IPS DF 19.7 (cell line): ENCODE data around the gene INTS6.
A peak's percentile ranks its signal among the peaks of the same experiment; 100 is the strongest.

Experiments used
- DNase-seq: peaks from one replicate; pipeline ENCODE4 v3.0.0-alpha.2; 2013; ENCODE audit warnings: low read depth, low spot score

Gene INTS6, protein sequence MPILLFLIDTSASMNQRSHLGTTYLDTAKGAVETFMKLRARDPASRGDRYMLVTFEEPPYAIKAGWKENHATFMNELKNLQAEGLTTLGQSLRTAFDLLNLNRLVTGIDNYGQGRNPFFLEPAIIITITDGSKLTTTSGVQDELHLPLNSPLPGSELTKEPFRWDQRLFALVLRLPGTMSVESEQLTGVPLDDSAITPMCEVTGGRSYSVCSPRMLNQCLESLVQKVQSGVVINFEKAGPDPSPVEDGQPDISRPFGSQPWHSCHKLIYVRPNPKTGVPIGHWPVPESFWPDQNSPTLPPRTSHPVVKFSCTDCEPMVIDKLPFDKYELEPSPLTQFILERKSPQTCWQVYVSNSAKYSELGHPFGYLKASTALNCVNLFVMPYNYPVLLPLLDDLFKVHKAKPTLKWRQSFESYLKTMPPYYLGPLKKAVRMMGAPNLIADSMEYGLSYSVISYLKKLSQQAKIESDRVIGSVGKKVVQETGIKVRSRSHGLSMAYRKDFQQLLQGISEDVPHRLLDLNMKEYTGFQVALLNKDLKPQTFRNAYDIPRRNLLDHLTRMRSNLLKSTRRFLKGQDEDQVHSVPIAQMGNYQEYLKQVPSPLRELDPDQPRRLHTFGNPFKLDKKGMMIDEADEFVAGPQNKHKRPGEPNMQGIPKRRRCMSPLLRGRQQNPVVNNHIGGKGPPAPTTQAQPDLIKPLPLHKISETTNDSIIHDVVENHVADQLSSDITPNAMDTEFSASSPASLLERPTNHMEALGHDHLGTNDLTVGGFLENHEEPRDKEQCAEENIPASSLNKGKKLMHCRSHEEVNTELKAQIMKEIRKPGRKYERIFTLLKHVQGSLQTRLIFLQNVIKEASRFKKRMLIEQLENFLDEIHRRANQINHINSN

DNA sequence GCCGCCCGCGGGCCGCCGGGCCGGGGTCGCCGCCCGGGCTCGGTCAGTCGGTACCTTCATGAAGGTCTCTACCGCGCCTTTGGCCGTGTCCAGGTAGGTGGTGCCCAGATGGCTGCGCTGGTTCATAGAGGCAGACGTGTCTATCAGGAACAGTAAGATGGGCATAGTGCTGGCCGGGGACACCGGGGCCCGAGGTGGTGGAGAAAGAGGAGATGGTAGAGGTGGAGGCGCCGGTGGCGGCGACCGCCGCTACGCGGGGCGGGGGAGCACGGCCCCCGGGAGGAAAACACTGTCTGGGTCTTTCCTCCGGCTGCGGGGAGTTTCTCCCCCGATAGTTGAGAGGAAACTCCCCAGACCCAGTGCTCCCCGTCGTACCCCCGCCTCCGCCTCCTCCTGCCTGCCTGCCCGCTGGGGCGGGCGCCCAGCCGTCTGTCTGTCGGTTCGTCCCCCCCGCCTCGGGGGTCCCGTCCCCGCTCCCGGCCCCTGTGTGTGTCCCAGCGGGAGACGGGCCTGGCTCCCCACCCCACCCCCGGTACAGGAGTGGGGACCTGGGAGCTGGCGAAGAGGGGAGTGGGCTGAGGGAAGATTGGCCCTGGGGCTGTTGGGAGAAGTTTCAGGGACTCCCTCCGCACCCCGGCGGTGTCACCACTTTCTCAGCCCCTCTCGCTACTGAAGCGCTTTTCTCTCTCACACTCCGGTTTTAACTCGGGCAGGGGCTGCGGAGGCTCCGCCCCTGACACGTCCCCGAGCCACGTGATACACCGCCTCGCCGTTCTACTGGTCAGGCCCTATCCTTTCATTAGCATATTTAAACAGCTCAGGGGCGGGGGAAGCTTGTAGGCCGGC lies at the start of gene INTS6:
TSS of gene INTS6 (minus strand) at position 676 of the 846 bp plus-strand sequence. CDS start at position 165, 511 bp downstream.
- peak; percentile 88 for DNase-seq

DNA sequence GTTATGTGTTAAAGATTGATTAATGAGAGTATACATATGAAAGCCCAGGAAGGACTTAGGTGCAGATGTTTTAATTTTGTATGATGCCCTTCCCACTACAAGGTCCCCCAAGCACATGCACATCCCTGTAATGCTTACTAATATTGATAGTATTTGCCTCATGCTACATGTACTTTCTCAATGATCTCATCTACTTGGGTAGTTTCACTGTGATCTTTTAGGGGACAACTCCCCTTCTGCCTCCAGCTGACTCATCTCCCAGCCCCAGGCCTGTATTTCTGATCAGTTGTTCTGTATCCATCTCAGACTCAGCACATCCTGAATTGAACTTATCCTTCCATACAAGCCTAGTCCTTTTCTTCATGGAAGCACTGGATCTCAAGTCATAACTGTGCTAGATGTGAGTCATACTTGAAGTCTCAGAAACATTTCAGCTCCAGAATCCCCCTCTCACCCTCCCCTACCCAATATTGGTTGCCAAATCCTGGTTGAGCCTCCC lies 49.4 kb upstream of the INTS6 start:
- no peak for DNase-seq

DNA sequence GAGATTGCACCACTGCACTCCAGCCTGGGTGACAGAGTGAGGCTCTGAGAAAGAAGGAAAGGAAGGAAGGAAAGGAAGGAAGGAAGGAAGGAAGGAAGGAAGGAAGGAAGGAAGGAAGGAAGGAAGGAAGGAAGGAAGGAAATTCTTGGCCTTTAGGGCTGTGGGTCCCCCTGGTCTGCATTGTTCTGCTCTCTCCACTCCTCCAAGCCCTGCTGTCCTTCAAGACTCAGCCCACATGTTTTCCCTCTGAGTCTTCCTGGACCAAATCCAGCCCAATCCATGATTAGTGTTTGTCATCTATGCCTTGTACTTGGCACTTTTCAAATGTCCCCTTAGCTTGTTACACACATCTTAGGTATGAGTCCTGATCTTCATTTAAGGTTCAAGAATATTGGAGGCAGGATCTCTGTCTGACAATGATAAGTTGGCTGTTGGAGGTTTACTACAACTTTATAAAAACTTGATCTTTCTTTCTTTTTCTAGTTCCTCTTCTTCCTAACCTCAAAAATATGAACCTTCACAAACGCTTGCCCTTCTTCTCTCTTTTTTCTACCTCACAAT lies 48.8 kb upstream of the INTS6 start:
- no peak for DNase-seq

DNA sequence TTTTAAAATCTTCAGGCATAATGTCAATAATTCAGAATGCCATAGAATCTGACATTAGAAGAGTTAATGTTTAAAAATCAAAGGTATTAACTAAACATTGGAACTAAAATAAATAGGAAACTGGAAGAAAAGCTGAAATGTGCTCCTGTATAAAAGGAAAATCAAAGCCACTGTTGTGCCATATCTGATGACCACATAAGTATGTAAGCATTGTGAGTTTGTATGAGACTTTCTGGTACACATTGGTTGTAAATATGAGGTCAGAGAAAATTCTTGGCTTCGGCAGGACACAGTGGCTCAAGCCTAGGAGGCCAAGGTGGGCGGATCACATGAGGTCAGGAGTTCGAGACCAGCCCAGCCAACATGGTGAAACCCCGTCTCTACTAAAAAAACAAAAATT lies 48.3 kb upstream of the INTS6 start:
- DNase-seq = no peak

DNA sequence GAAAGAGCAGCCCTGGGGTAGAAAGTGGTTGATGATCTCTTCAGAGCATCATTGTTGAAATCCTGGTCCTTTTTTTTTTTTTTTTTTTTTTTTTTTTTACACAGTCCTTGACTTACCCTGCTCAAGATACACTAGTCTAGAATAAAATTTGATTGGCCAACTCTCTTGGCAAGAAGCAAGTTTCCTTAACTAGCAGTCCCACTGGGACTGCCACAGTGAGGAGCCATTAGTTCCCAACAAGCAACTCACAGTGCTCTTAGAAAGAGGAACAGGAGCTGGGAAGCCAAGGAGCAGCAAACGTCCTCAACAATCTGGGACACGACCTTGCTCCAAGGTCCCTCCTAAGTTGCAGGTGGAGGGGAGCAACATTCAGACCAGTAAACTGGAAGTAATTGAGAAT lies 47.9 kb upstream of the INTS6 start:
- DNase-seq = no peak

DNA sequence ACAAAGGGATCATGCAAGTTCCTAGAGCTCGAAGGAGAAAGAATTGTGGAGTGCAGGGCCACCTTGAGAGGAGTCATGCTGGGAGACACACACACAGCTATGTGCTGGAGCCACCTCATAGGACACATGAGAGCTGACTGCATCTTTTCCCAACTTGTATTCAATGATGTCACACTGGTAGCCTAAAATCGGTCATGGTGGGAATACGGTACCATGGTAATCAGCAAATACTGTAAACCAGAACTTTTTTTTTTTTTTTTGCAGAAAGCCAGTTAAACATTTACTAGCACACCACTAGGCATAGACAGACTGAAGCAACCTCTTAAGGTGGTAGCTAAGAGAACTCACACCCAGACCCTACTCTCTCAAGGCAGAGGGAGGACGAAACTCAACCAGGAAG lies 47.0 kb upstream of the INTS6 start:
- no peak for DNase-seq

DNA sequence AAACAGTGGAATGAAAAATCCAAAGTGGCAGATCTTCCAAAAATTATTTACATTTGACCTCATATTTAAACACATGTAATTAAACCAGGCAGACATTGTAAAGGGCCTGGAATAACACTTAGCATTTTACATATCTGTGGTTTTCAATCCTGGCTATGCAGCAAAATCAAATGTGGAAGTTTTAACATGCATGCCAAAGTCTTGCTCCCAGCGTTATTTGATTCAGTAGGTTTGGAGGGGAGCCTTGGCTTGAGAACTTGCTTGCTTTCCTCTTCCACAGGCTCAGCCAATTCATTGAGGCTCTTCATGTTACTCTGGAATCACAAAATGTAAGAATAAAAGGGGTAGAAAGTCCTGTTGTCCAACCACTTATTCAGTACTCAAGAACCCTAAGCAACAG lies 42.5 kb upstream of the INTS6 start:
- no peak for DNase-seq

DNA sequence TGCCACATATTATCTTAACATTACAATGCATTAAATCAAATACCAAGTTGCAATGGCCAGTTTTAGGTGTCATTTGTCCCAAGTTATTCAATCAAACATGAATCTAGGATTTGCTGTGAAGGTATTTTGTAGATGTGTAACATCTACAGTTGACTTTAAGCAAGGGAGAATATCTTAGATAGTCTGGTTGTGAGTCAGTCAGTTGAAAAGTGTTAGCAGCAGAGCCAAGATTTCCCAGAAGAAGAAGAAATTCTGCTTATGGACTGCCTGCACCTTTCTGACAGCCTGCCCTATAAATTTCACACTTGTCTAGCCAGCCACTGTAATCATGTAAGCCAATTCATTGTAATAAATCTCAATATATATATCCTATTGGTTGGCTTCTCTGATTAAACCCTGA lies 41.3 kb upstream of the INTS6 start:
- no peak for DNase-seq

DNA sequence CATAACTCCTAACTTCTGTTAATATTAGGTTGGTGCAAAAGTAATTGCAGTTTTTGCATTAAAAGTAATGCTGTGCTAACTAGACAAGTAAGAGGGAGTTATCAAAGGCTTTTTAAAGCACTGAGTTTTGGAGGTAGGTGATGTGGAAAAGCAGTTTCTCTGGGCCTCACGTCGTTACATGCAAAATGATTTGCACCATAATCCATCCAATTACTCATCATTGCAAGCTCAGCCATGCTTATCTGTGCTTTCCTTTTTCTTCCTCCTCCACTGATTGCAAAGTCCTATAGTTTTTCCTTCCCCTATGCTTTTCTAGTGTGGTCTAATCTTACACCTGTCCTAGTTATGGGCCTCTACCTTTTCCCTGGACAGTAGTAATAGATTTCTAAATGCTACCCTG lies 35.4 kb upstream of the INTS6 start:
- DNase-seq = no peak

DNA sequence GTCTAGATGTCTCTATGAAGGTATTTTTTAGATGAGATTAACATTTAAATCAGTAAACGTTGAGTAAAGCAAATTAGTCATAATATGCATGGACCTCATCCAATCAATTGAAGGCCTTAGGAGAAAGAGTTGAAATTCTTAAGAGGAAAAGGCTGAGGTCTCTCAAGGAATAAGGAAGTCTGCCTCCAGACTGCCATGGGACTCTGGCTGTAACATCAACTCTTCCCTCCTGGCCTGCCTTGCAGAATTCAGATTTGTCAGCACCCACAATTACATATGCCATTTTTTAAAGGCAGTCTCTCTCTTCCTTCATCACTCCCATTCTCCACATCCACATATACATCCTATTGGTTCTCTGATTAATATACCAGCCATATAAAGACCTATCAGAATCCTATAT lies 28.8 kb upstream of the INTS6 start:
- no peak for DNase-seq

DNA sequence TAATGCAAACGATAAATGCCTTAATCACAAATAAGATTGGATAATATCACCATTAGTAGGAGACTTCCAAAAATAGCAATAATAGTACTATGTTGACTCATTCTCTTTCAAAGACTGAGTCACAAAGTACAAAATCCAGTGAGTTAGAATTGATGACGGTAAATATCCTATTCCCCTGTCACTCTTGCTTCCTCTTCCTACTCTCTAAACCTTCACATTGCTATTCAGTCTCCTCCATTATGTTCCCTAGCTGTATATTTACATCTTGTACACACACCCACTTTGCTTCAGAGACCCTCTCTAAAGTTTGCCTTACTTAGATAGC lies 26.3 kb upstream of the INTS6 start:
- no peak for DNase-seq

DNA sequence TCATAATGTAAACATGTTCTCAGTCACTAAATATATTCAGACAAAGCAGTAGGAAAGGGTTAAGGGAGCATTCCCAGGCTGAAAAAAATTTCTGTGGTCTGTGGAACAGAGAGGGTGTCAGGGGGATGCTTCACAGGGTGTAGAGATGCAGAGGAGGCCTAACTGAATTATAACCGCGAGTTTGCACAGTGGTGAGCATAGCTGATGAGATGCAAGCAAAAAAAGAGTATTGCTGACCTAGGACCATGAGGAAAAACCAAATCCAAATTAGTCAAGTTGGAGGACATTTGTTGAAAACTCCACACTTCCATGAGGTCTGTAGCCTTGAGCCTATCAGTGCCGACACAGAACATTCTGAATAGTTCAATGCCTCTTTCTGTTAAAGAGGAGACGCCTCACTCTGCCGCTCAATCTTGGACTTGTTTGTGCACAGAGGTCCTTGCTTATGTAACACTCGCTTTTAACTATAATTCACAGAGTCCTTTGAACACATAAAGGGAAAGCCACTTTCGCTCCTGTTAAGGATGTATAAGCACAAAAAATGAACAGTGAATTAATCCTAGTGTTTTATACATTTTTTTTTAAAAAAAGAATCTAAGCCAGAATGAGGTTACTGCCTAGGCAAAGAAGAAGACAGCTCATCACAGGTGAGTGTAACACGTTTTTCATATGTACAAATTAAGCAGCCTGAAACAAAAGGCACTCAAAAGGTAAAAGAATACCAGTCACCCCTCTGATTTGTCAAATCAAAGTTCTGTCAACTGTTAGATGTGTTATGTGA lies 25.8 kb upstream of the INTS6 start:
- no peak for DNase-seq

DNA sequence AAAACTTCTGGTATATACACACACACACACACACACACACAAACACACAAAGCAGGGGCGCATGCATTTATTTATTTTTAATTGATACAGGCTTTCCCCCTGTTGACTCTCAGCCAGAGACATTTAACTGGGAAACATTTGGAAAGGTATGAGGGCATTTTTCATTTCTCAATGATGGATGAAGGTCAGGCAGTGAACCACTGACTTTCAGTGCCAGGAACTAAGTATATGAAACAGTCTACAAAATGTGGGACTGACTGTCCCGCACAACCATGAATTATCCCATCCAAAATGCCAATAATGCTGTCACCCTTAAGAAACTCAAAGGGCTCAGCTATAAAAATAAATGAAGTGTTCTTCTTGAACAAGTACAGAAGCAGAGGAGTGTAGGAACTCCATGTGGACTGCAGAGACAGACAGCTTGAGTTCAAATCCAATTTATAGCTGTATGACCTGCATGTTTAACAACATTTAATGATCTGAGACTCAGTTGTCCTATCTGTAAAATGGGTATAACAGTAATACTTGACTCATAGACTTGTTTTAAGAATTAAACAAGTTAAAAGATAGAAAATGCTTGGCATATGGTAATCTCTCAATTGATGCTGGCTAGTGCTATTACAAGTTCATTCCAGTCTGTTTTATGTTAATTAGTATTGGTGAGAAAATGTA lies 25.0 kb upstream of the INTS6 start:
- no peak for DNase-seq

DNA sequence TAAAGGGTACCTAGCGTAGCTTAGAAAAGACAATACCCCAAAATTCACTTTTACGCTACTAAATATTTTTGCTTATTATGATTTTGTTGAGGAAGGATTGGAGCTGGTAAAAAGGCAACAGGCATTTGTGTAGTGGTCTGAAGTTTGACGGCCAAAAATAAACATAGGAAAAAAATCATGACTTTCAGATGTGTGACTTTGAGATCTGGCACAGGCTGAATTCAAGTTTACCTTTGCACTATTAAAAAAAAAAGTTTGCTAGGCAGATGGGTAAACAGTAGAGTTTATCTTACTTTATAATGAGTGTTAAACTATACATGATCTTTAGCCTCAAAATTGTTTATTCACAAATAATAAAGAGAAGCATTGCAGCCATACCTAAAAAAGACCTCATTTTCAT lies 24.3 kb upstream of the INTS6 start:
- DNase-seq = no peak

DNA sequence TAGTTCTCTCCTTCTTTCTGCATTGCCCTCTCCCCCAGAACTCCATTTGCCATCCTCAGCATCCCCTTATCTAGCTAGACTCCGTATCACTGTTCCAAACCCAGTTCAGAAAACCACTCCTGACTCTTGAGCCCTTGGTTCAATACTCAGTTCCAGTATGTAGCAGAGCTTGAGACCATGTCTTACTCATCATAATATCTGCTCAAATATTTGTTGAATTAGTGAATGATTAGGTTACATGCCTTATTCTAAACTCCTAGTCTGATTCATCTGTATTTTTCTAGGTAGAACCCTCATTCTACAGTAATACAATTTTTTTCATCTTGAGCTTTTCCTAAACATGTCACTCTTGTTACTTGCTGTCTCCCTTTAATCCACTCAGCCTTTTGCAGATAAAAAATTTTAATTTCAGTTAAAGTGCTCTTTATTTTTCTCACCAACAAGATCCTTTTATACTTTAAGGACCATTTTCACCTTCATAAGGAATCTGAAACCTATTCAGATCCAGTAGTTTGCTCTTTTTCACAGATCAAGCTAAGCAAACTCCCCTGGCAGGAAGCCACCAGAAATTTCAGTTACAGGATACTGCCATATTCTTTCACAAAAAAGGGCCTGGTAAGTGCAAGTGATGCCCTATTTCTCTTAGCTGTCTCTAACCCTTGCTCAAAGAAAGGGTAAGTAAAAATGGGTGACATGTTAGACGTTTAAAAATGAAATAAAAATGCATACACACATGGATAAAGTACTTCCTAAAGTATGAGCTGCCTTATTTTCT lies 23.1 kb upstream of the INTS6 start:
- no peak for DNase-seq

DNA sequence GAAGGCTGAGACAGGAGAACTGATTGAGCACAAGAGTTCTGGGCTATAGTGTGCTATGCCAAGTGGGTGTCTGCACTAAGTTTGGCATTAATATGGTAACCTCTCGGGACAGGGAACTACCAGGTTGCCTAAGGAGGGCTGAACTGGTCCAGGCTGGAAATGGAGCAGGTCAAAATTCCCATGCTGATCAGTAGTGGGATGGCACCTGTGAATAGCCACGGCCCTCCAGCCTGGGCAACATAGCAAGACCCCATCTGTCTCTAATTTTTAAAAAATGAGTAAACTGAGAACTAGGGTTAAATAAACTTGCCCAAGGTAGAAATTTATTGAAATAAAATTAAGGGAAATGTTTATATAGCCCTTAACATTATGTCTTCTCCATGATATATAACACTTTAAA lies 17.0 kb upstream of the INTS6 start:
- DNase-seq = no peak

DNA sequence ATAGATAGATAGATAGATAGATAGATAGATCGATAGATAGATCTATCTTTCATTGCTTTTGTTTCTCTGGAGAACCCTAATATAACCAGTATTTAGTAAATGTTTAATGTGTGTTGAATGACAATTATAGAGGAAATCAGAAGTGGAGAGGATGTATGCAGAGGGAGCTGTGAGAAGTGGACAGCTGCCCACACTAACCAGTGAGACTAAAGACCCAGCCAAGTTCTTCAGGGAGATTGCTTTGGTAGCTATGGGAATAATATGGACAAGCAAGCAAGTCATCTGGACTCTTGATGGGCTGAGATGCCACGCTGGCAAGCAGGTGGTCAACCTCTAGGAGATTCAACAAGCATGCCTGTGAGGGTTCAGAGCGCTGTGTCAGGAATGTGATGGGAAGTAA lies 14.9 kb upstream of the INTS6 start:
- DNase-seq = no peak

DNA sequence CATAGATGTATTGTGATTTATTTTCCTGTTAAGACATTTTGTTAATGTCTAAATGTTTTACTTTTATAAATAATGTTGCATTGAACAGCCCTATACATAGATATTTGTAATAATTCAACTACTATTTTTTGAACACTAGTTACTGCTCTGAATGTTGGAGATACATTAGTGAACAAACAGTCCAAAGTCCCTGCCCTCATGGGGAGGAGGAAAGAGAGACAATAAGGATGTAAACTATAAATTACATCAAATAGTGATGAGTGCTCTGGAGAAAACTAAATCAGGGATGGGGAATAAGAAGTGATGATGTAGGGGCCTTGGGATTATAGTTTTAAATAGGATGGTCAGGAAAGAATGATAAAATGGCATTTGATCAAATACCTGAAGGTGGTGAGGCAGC lies 12.3 kb upstream of the INTS6 start:
- no peak for DNase-seq

DNA sequence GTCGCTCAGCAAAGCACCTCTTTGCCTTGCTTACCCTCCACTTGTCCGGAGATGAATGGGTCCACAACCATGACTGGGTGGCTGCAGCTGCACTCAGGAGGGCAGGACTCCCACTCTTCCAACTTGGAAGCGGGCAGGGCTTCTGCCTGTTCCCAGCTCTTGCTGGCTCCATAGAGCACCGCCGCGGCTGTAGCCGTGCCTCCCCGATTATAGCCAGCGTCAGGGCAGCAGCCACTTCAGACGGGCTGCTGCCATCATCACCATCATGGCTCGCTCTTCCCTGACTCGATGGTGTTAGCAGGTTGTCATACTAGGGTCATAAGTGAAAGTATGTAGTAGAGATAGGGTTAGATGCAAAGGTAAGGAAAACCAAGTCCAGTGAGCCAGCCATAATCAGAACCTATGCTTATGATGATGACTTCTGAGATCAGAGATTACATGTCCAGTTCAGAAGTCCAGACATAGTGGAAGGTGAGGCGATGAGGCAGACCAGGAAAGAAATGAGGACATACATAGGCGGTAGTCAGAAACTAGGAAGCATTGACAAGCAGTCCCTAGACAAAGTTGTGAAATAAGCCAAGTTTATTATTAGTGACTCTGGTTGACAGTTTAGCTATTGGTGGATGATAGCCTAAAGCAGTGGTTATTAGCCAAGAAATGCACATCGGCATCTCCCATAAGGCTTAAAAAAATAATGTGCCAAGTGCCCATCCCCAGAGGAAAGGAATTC lies 4.4 kb upstream of the INTS6 start:
- no peak for DNase-seq
